Measurements from ENCODE around the gene CLEC2D. TPM values are rescaled to one million over a fixed set of nuclear protein-coding genes. Genes with fewer than 3 reads are reported as not detected.
"Not testable (repeated sequence)": the region's sequence is repeated elsewhere in the genome, so short reads cannot be mapped to it uniquely, and the experiment has no call there.

The CLEC2D gene
- total RNA-seq, 1 donor from 2014 or later: 4.6 TPM

- Mint-ChIP-seq H3K27ac (ENCODE audit: unreplicated experiment) (no peak overlapping the region), H3K27me3 (ENCODE audit: low read depth) (no peaks in the 10 kb centered on the region), H3K4me3 (ENCODE audit: unreplicated experiment) (no peak overlapping the region), H3K9me3 (ENCODE audit: low read depth) (peaks cover 29% of the 10 kb centered on the region), H3K4me1 (ENCODE audit: low read depth) (no peaks in the 10 kb centered on the region), H3K36me3 (ENCODE audit: low read depth) (peaks cover 32% of the 10 kb centered on the region)
- DNase-seq (ENCODE audit: low spot score): no peak
- TF ChIP-seq CTCF (IDR thresholded peaks at IDR 0.05): no peak
These were observed 23.4 kb downstream of the CLEC2D start for GRCh38 chr12:9692909-9693308.

DNA sequence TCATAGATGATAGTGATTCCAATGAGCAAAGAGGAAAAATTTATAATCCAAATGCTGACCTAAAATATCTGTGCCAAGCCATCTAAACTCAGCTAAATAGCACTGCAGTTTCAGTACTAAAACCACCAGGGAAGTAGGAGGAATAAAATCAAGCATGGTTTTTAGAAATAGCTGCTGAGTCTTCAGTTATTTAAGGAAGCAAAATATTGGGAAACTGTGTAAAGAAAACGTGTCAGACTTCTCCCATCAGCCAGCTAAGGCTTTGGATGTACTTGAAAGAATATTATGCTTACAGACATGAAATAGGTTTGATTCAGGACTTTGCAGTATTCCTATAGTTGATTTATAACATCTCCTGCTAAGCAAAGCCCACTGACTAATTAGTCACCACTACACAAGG is 24.7 kb downstream of the CLEC2D start:
- H3K36me3 Mint-ChIP-seq (ENCODE audit: low read depth): peaks cover 28% of the 10 kb centered on the region
- no peak for DNase-seq (ENCODE audit: low spot score)
- H3K4me3 Mint-ChIP-seq (ENCODE audit: unreplicated experiment): no peak overlapping the region
- no peak overlapping the region for H3K27ac Mint-ChIP-seq (ENCODE audit: unreplicated experiment)
- TF ChIP-seq CTCF (IDR thresholded peaks at IDR 0.05): no peak
- no peaks in the 10 kb centered on the region for H3K27me3 Mint-ChIP-seq (ENCODE audit: low read depth)
- H3K9me3 Mint-ChIP-seq (ENCODE audit: low read depth): peaks cover 27% of the 10 kb centered on the region
- H3K4me1 Mint-ChIP-seq (ENCODE audit: low read depth): no peaks in the 10 kb centered on the region

DNA sequence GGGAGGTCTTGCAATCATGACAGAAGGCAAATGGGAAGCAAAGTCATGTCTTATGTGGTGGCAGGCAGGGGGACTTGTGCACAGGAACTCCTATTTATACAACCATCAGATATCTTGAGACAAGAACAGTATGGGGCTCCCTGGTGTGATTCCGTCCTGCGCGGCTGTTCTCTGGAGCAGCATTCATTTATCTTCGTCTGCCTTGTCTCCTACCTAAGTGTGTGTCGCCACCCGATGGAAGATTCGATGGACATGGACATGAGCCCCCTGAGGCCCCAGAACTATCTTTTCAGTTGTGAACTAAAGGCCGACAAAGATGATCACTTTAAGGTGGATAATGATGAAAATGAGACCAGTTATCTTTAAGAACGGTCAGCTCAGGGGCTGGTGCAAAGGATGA is 25.6 kb downstream of the CLEC2D start:
- not testable (repeated sequence) for H3K4me3 Mint-ChIP-seq (ENCODE audit: unreplicated experiment); DNase-seq (ENCODE audit: low spot score); H3K4me1 Mint-ChIP-seq (ENCODE audit: low read depth); H3K27ac Mint-ChIP-seq (ENCODE audit: unreplicated experiment); H3K27me3 Mint-ChIP-seq (ENCODE audit: low read depth)
- H3K36me3 Mint-ChIP-seq (ENCODE audit: low read depth): peaks cover 22% of the 10 kb centered on the region
- peaks cover 19% of the 10 kb centered on the region for H3K9me3 Mint-ChIP-seq (ENCODE audit: low read depth)

DNA sequence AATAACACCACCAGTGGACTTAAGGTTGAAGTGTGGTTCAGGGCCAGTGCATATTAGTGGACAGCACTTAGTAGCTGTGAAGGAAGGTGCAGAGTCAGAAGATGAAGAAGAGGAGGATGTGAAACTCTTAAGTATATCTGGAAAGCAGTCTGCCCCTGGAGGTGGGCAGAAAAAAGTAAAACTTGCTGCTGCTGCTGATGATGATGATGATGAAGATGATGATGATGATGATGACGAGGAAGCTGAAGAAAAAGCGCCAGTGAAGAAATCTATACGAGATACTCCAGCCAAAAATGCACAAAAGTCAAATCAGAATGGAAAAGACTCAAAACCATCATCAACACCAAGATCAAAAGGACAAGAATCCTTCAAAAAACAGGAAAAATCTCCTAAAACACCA is 26.1 kb downstream of the CLEC2D start:
- not testable (repeated sequence) for H3K4me1 Mint-ChIP-seq (ENCODE audit: low read depth); DNase-seq (ENCODE audit: low spot score); H3K27ac Mint-ChIP-seq (ENCODE audit: unreplicated experiment); H3K27me3 Mint-ChIP-seq (ENCODE audit: low read depth); H3K4me3 Mint-ChIP-seq (ENCODE audit: unreplicated experiment)
- Mint-ChIP-seq H3K36me3 (ENCODE audit: low read depth) (peaks cover 22% of the 10 kb centered on the region), H3K9me3 (ENCODE audit: low read depth) (peaks cover 19% of the 10 kb centered on the region)

GRCh38 chr12:9697619-9698018 is 28.1 kb downstream of the CLEC2D start:
- no peaks in the 10 kb centered on the region for H3K4me1 Mint-ChIP-seq (ENCODE audit: low read depth)
- H3K4me3 Mint-ChIP-seq (ENCODE audit: unreplicated experiment): no peak overlapping the region
- no peaks in the 10 kb centered on the region for H3K27me3 Mint-ChIP-seq (ENCODE audit: low read depth)
- peaks cover 20% of the 10 kb centered on the region for H3K9me3 Mint-ChIP-seq (ENCODE audit: low read depth)
- H3K36me3 Mint-ChIP-seq (ENCODE audit: low read depth): peaks cover 18% of the 10 kb centered on the region
- no peak for TF ChIP-seq CTCF (IDR thresholded peaks at IDR 0.05)
- no peak for DNase-seq (ENCODE audit: low spot score)
- H3K27ac Mint-ChIP-seq (ENCODE audit: unreplicated experiment): no peak overlapping the region

DNA sequence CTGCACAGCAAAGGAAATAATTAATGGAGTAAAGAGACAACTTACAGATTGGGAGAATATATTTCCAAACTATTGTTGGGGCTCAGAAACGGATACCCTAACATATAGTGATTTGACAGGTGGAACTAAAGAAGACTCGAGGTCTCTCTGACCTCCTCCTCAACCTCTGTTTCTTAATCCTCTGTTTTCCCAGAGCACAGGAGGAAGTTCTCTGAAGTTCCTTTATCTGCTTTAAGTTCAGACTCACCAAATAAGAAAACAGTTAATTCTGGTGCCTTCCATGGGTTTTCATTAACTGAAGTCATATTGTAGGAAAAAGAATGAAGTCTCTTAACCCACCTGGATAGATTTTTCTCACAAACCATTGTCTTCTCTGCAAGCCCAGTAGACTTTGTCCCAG is 29.2 kb downstream of the CLEC2D start:
- Mint-ChIP-seq H3K9me3 (ENCODE audit: low read depth) (peaks cover 21% of the 10 kb centered on the region), H3K4me1 (ENCODE audit: low read depth) (no peaks in the 10 kb centered on the region), H3K27me3 (ENCODE audit: low read depth) (no peaks in the 10 kb centered on the region), H3K4me3 (ENCODE audit: unreplicated experiment) (no peak overlapping the region), H3K27ac (ENCODE audit: unreplicated experiment) (no peak overlapping the region), H3K36me3 (ENCODE audit: low read depth) (peaks cover 15% of the 10 kb centered on the region)
- no peak for DNase-seq (ENCODE audit: low spot score)
- no peak for TF ChIP-seq CTCF (IDR thresholded peaks at IDR 0.05)

Data from chondrocyte (in vitro differentiated cells).